Measurements from ENCODE around the gene NEGR1. TPM values are rescaled to one million over a fixed set of nuclear protein-coding genes. Genes with fewer than 3 reads are reported as not detected.

The NEGR1 gene
- total RNA-seq, 4 donors from 2014 or later: 14.5 to 50.8 (median 29.1) TPM

DNA sequence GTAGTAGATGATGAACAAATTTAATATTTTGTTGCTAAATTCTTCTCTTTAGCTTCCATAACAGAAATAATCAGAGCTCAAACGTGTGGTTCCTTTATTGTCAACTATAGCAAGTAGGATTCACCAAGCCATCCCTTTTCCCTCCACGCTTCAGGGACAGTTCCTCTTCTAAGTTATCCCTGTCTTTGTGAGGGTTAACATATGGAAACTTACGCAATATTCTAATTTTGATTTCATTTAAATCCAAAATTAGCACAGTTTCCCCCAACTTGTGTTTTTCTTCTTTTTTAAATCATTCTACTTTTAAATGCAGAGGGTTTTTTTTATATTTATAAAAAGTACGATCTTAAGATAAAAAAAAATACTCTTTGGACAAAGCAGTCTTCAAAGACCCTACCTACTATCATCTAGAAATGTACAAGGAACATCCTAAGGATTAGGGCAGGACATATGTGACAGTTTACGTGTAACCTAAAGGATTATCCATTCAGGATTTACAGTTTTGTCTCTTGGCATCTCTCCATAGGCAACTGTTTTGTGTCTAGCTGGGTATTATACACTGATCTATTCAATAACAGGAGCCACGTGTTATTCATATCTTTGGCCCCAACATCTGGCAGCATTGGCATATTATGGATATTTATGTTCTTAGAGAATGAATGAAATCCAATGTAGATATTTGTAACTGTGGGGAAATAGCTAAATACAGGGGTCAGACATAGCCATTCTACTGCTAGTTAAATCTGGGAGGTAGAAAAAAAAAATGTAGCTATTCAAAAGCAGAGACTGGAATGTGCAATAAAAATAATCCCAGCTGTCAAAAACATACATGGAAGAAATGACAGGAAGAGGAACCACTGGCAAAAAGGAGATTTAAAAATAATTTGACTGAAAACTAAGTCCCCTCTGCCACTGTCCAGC lies 272.9 kb downstream of the NEGR1 start:
- no peak for DNase-seq (ENCODE audit: low spot score)
- TF ChIP-seq, protein P1, sequence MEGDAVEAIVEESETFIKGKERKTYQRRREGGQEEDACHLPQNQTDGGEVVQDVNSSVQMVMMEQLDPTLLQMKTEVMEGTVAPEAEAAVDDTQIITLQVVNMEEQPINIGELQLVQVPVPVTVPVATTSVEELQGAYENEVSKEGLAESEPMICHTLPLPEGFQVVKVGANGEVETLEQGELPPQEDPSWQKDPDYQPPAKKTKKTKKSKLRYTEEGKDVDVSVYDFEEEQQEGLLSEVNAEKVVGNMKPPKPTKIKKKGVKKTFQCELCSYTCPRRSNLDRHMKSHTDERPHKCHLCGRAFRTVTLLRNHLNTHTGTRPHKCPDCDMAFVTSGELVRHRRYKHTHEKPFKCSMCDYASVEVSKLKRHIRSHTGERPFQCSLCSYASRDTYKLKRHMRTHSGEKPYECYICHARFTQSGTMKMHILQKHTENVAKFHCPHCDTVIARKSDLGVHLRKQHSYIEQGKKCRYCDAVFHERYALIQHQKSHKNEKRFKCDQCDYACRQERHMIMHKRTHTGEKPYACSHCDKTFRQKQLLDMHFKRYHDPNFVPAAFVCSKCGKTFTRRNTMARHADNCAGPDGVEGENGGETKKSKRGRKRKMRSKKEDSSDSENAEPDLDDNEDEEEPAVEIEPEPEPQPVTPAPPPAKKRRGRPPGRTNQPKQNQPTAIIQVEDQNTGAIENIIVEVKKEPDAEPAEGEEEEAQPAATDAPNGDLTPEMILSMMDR (IDR thresholded peaks at IDR 0.05): no peak

DNA sequence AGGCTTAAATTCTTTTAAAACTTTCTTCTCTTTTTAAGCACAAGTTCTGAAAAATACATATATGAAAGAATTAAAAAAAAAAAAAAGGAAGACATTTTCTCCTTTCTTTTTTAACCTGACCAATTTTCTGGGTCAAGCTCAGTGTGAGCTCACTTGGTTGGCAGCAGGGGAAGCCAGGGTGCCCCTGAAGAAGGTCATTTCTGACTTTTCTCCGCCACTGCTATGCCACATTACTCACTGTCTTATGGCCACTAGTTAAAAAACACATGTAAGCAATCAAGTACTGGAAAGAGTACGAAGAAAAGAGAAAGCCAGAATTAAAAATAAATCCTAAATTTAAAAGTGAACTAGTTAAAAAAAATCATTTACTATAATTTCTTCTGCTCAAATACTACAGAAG lies 275.0 kb downstream of the NEGR1 start:
- no peak for ATAC-seq (ENCODE audit: low FRiP score)
- no peak for DNase-seq (ENCODE audit: low spot score)
- TF ChIP-seq, protein P1 (IDR thresholded peaks at IDR 0.05): no peak

More for the DNA sequence above, 272.9 kb downstream of the NEGR1 start:
- ATAC-seq (ENCODE audit: low FRiP score): no peak

GRCh38 chr1:72006092-72006491 lies 276.2 kb downstream of the NEGR1 start:
- TF ChIP-seq, protein P1 (IDR thresholded peaks at IDR 0.05): no peak
- DNase-seq (ENCODE audit: low spot score) (no peak), ATAC-seq (ENCODE audit: low FRiP score) (no peak)

GRCh38 chr1:72003092-72003491 lies 279.2 kb downstream of the NEGR1 start:
- TF ChIP-seq, protein P1 (IDR thresholded peaks at IDR 0.05): no peak
- DNase-seq (ENCODE audit: low spot score): no peak
- ATAC-seq (ENCODE audit: low FRiP score): no peak

DNA sequence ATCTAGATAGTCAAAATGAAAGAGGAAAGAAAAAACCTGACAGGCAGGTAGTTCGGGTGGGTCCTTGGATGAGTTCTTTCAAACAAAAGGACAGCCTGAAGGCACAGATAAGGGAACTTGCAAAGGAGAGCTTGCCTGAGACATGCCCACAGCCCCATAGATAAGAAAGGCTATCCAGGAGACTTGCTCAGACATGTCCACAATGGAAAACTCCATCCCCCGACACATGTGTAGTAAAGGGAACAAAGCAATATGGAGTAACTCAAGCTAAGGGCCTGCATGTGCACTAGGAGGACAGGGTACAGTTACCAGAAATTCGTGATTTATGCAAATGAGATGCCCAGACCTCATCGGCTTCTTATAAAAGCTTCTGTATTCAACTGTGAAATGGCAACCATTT lies 281.5 kb downstream of the NEGR1 start:
- ATAC-seq (ENCODE audit: low FRiP score) (no peak), DNase-seq (ENCODE audit: low spot score) (no peak)
- TF ChIP-seq, protein P1 (IDR thresholded peaks at IDR 0.05): no peak

- ATAC-seq (ENCODE audit: low FRiP score): no peak
- no peak for DNase-seq (ENCODE audit: low spot score)
- TF ChIP-seq, protein P1 (IDR thresholded peaks at IDR 0.05): no peak
Measured at GRCh38 chr1:71994646-71995045, 287.7 kb downstream of the NEGR1 start.

- ATAC-seq (ENCODE audit: low FRiP score) (no peak), DNase-seq (ENCODE audit: low spot score) (no peak)
- TF ChIP-seq, protein P1 (IDR thresholded peaks at IDR 0.05): no peak
Measured at GRCh38 chr1:71987181-71987580, 295.2 kb downstream of the NEGR1 start.
